ENCODE data around the gene KREMEN1.

GRCh38 chr22:29199702-29200400, 127.0 kb downstream of the KREMEN1 start:
- no peak for TF ChIP-seq EZH2 (IDR thresholded peaks at IDR 0.05; ENCODE audit: borderline replicate concordance, low read depth, low read length, severe bottlenecking)
- TF ChIP-seq CTCF (IDR thresholded peaks at IDR 0.05; ENCODE audit: borderline replicate concordance, extremely low read depth, low read length, poor library complexity, severe bottlenecking) = no peak

Data from DND-41 (cell line).